Muscle of arm (tissue), 12 donors: ENCODE results near the gene NOL12. TPM values are rescaled to one million over a fixed set of nuclear protein-coding genes. Genes with fewer than 3 reads are reported as not detected.

Experiments used
- DNase-seq: peaks from one replicate; pipeline ENCODE4 v3.0.0-alpha.2; 2013
- polyA plus RNA-seq, 12 donors: library from polyadenylated mRNA; unstranded; fragments of 120-200 nt; gene quantifications; one replicate each; pipeline ENCODE4 v1.2.1, GENCODE V29; 2013; ENCODE audit not compliant: insufficient read length in 12 of 12

The NOL12 gene
- polyA plus RNA-seq, 12 donors, result 12.0 to 26.4 (median 13.6) TPM; not detected in 1

GRCh38 chr22:37740455-37741311, 54.5 kb downstream of the NOL12 start:
- no peak for DNase-seq

GRCh38 chr22:37741312-37741795, 55.2 kb downstream of the NOL12 start:
- peak; percentile 97 for DNase-seq

- DNase-seq, result no peak
Observed at GRCh38 chr22:37742376-37743171, 56.4 kb downstream of the NOL12 start.

Other genes with a start within 250 kb of the NOL12 start
- gene MFNG, start 200.0 kb upstream of the NOL12 start, polyA plus RNA-seq, result 1 to 10 TPM in 10 of 12 donors, not detected in 2; 4.5 to 9.9 (median 5.7) TPM
- 10 to 100 TPM in 9 of 12 donors, 1 to 10 TPM in 2, not detected in 1; 9.2 to 26.6 (median 11.4) TPM for gene CARD10, start 166.9 kb upstream of the NOL12 start, polyA plus RNA-seq
- gene CDC42EP1, start 125.9 kb upstream of the NOL12 start, polyA plus RNA-seq, result 10 to 100 TPM in 11 of 12 donors, not detected in 1; 24.6 to 89.5 (median 31.7) TPM
- gene LGALS2, start 106.3 kb upstream of the NOL12 start, polyA plus RNA-seq, result 1 to 10 TPM in 2 of 12 donors, under 1 TPM in 6, not detected in 4; 0.31 to 4.0 (median 0.56) TPM
- 10 to 100 TPM in 11 of 12 donors, not detected in 1; 24.7 to 53.2 (median 39.4) TPM for gene GGA1, start 77.5 kb upstream of the NOL12 start, polyA plus RNA-seq
- 10 to 100 TPM in 4 of 12 donors, 1 to 10 TPM in 7, not detected in 1; 5.2 to 27.2 (median 9.2) TPM for gene SH3BP1, start 46.7 kb upstream of the NOL12 start, polyA plus RNA-seq
- 10 to 100 TPM in 11 of 12 donors, not detected in 1; 11.1 to 25.4 (median 16.6) TPM for gene PDXP, start 27.6 kb upstream of the NOL12 start, polyA plus RNA-seq
- gene LGALS1, start 10.7 kb upstream of the NOL12 start, polyA plus RNA-seq, result 1,000 to 10,000 TPM in 11 of 12 donors, not detected in 1; 1,080 to 2,513 (median 1,522) TPM
- gene TRIOBP, start 10.7 kb downstream of the NOL12 start, polyA plus RNA-seq, result 10 to 100 TPM in 11 of 12 donors, not detected in 1; 33.8 to 64.5 (median 39.2) TPM
- 1 to 10 TPM in 10 of 12 donors, not detected in 2; 3.6 to 6.3 (median 5.2) TPM for gene GCAT, start 121.6 kb downstream of the NOL12 start, polyA plus RNA-seq
- gene GALR3, start 137.0 kb downstream of the NOL12 start, polyA plus RNA-seq, result not detected
- gene ANKRD54, start 158.0 kb downstream of the NOL12 start, polyA plus RNA-seq, result 10 to 100 TPM in 7 of 12 donors, 1 to 10 TPM in 4, not detected in 1; 7.7 to 16.4 (median 10.7) TPM
- gene EIF3L, start 163.1 kb downstream of the NOL12 start, polyA plus RNA-seq, result 1,000 to 10,000 TPM in 9 of 12 donors, 100 to 1,000 TPM in 2, not detected in 1; 578 to 1,449 (median 1,314) TPM
- 10 to 100 TPM in 11 of 12 donors, not detected in 1; 39.0 to 60.7 (median 43.8) TPM for gene MICALL1, start 220.0 kb downstream of the NOL12 start, polyA plus RNA-seq